ENCODE results near the gene REPS1.
"Not testable (repeated sequence)": the region's sequence is repeated elsewhere in the genome, so short reads cannot be mapped to it uniquely, and the experiment has no call there.

REPS1 gene

DNA sequence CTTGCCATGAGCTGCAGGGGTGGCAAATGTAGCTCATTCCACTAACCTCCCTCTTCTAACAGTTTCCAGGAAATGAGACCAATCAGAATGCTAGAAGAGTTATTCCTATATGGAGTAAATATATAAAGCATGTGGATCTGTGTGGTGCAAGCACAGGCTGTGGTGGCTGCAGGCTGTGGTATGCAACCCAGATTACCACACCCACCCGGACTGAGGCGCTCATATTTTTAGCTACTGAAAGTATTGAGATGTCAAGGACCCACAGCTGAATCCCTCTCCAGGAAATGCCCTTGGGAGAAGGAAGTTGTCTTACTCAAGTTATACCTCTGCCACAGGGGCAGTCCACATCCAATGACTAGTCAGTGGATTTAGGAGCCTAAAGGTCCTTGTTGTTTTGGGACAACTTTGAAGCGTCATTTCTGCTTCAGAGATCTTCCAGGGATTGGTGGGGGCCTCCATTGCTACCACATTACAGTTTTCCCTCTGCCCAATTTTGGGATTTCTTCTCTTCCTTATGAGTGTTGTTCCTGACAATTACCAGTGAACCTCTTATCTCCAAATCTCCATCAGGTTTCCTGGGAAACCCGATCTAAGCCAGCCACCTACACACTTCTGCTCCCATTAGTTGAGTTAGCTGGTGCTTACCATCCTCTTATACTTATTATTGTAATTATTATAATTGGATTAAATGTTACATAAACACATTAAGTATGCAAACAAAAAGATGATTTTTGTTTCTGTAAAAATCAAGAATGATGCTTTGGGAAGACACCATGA is 12.1 kb upstream of the REPS1 start:
- no peak for DNase-seq (ENCODE audit: low spot score)

DNA sequence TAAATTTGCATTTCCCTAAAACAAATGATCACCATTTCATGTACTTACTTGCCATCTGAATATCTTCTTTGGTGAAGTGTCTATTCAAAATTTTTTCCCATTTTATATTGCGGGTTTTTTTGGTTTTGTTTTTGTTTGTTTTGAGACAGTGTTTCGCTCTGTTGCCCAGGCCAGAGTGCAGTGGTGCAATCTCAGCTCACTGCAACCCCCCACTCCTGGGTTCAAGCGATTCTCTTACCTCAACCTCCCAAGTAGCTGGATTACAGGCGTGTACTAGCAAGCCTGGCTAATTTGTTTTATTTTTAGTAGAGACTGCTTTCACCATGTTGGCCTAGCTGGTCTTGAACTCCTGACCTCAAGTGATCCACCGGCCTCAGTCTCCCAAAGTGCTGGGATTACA is 9.1 kb upstream of the REPS1 start:
- DNase-seq (ENCODE audit: low spot score), result no peak

DNA sequence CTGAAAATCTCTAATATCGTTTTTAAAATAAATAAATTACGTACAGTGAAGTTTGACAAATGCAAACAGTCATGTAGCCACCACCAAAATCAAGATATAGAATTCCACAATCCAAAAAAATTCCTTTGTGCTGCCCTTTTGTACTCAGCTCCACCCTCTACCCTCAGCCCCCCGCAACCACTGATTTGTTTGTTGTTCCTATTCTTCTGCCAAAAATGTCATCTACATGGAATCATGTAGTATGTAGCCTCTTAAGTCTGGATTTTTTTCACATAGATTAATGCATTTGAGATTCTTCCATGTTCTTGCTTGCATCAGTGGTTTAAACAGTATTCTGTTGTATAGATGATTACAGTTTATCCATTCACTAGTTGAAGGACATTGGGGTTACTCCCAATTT is 8.5 kb upstream of the REPS1 start:
- DNase-seq (ENCODE audit: low spot score), result no peak

DNA sequence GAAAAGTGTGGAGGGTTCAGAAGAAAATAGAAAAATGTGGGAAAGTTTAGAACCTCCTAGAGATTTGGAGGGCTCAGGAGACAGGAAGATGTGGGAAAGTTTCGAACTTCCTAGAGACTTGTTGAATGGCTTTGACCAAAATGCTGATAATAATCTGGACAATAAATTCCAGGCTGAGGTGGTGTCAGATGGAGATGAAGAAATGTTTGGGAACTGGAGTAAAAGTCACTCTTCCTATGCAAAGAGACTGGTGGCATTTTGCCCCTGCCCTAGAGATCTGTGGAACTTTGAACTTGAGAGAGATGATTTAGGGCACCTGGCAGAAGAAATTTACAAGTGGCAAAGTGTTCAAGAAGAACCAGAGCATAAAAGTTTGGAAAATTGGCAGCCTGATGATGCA is 5.4 kb upstream of the REPS1 start:
- DNase-seq (ENCODE audit: low spot score), result not testable (repeated sequence)

DNA sequence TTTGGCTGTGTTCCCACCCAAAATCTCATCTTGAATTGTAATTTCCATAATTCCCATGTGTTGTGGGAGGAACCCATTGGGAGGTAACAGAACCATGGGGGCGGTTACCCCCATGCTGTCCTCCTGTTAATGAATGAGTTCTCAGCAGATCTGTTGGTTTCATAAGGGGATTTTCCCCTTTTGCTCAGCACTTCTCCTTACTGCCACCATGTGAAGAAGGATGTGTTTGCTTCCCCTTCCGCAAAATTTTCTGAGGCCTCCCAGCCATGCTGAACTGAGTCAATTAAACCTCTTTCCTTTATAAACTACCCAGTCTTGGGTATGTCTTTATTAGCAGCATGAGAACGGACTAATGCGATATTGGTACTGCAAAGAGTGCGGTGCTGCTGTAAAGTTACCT is 4.9 kb upstream of the REPS1 start:
- DNase-seq (ENCODE audit: low spot score), result not testable (repeated sequence)

DNA sequence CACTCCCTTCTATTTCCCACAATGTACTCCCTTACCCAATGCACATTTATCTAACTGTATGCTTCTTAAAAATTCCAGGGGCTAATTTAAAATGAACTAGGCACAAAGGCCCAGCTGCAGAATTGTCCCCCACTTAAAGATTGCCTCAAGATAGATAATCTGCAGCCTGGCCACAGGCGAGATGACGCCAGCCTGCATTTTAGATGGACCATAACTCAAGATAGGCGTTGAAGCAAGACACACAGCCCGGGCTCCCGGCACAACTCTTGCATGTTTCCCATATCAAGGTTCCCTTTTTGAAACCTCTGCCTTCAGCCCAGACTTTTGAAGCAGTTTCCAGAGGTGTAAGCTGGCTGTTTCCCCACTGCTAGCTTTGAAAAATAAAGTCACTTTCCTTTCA is 3.2 kb upstream of the REPS1 start:
- DNase-seq (ENCODE audit: low spot score), result no peak

DNA sequence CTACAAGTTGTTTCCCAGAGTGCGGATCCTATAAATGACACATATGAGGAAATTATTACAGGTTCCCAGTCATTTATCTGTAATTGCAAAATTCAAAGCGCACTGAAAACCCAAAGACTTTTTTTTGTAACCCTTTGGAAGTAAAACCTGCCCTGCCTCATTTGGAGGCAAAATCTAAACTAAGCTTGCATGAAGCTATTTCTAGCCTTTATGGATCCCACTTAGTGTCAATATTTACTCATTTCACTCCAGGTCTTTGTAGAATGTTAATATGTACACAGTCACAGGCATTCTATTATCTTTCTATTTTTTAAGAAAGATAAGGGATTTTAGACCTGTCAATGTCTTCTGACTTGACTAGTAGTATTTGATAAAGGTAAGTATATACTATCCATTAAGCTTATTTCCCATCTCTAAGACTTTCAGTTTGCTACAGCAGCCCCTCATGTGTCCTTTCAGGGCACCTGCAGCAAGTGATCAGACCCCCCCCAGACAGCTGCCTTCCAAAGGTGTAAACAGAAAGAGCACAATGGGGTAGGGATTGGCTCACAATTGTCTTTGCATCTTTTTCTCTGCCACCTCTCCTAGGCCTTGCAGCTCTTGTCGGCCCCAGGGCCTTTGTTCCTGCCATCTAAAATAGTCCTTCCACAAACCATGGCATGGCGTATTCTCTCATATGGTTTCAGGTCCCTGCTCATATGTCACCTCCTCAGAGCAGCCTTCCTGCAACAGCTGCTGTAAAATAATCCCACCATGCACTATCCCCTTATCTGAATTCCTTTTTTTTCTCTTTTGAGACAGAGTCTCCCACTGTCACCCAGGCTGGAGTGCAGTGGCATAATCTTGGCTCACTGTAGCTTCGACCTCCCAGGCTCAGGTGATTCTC is 1.3 kb upstream of the REPS1 start:
- DNase-seq (ENCODE audit: low spot score), result no peak

DNA sequence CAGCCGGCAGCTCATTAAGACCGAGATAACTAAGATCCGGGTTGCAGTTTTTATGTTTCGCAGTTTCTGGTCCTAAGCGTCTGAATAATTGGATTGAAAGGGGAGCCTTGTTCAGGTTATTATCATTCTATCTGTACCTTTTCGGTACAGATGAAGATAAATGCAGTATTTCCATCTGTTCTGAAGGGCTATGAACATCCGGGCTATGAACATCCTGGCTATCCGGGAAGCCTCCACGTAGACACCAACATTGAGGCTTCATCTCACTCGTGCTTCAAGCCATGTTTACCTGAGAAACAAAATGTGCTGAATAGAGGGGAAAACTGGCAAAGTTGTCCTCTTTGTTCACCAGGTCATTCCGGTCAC is 399 bp upstream of the REPS1 start:
- no peak for DNase-seq (ENCODE audit: low spot score)

DNA sequence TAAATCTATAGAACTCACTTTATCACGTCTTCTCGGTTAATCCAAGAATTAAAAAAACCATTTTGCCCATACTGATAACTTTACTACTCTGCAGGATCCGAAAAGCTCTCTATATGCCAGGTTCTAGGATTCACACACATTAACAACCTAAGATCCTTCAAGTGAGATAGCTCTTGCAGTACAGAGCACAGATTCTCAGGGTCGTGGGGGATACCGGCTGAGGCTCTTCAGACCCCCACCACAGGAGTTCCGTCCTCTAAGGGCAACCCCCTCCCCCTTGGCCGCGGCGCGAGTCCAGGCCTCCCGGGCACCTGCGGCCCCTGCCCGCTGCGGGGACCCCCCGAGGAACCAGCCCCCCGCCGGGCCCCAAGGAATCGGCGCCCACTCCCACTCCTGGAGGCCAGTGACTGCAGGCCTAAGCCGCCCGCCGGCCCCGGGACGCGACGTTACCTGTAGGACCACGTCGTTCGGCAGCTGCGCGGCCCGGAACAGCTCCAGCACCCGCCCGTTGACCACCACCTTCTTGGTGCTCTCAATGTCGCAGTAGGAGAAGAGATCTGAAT is 892 bp downstream of the REPS1 start:
- DNase-seq (ENCODE audit: low spot score), result no peak

DNA sequence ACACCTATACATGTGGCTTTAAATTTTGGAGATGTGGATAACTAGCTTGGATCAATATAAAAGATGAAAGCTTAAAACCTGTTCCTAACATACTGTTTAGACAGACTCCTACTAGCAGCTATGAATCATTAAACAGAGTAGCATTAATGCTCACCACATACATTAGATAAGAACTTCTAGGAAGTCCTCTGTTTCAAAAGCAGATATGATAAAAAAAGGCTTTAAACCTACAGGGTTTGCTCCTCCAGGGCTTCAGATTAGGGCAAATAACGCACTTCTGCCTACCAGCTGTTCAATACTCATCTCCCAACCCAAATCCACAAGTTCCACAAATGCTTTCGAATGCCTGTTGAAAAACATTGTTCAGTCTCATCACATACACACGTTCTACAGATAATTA is 1.5 kb downstream of the REPS1 start:
- DNase-seq (ENCODE audit: low spot score), result no peak

DNA sequence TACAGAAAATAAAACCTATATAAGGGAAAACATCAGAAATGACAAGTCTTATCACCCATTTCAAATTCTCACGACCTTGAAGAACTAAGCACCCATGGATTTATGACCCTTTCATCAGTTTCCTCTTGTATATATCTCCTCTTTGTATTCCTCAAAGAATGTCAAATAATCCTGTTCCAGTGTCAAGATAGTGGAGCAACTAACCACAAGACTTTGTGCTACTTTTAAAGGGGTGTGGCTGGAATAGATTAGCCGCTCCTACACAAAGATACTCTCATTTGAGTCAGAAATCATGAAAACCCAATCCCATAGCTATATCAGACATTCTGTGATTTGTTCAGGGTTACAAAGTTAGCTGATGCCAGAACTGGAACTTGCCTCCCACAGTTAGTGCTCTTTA is 6.6 kb downstream of the REPS1 start:
- DNase-seq (ENCODE audit: low spot score), result no peak

DNA sequence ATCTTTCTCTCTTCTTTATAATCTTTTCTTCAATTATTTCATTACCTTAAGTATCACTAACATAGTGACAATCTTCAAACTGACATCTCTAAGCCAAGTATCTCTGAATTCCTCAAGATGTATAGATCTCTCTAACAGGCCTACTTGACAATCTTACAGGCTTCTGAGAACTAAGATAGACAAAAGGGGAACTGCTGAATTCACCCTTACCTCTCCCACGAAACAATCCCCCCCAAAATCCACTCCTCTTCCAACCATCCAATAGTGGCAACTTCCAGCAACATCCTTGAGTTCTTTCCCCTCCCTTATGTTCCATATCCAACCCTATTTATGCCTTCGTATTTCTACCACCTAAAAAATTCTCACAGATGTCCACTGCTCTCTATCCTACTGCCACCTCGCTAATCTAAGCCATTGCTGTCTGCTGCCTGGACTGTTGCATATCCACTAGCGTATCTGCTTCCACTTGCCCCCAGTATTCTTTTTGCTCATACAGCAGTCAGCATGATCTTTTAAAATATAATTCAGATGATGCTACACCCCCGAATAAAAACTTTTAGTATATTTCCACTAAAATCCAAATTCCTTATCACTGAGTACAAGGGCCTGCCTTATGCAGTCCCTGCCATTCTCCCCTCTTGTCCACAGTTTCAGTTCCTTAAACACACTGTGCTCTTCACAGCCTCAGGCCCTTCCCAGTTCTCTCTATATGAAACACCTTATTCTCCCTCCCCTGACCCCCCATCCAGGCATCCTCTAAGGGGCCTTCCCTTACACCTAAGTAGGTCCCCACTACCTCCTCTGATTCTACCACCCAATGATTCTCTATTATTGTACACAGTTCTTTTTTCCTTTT is 8.0 kb downstream of the REPS1 start:
- DNase-seq (ENCODE audit: low spot score), result no peak

DNA sequence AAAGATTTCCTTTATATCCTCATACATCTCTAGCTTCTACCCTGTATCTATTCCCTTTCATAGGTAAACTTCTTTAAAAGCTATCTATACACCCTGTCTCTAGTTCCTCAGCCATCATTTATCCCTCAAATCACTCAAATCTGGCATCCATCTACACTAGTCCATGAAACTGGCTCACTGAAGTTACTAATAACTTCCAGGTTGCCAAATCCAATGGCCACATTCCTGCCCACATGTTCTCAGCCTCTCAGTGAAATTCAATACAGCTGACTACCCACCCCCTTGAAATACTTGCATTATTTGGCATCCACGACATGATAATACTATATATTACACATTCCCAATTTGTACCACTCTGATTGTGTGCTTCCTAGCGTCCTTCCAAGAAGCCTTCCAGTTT is 8.7 kb downstream of the REPS1 start:
- DNase-seq (ENCODE audit: low spot score), result no peak

DNA sequence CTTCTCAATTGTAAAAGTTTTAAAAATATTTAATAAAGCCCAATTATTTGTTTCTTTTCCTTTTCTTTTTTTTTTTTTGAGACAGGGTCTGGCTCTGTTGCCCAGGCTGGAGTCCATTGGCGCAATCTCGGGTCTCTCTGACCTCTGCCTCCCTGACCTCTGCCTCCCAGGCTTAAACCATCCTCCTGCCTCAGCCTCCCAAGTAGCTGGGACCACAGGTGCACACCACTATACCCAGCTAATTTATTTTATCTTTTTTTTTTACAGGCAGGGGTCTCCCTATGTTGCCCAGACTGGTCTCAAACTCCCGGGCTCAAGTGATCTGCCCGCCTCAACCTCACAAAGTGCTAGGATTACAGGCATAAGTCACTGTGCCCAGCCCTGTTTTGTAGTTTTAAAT is 9.8 kb downstream of the REPS1 start:
- DNase-seq (ENCODE audit: low spot score), result no peak

DNA sequence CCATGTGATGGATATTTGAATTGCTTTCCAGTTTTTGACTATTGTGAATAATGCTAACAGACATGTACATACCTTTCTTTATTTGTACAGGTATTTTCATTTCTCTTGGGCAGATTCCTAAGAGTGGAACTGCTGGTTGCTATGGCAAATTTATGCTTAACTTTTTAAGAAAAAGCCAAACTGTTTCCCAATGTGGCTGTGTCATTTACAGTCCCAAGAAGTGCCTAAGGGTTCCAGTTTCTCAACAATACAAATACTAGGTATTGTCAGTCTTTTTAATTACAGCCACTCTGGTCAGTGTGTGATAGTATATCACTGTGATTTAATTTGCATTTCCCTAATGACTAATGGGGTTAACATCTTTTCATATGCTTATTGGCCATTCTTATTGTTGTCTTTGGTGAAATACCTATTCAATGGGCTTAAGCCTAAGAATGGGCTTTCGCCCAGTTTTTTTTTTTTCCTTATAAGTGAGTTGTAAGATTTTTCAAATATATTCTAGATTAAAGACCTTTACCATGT is 10.3 kb downstream of the REPS1 start:
- no peak for DNase-seq (ENCODE audit: low spot score)

DNA sequence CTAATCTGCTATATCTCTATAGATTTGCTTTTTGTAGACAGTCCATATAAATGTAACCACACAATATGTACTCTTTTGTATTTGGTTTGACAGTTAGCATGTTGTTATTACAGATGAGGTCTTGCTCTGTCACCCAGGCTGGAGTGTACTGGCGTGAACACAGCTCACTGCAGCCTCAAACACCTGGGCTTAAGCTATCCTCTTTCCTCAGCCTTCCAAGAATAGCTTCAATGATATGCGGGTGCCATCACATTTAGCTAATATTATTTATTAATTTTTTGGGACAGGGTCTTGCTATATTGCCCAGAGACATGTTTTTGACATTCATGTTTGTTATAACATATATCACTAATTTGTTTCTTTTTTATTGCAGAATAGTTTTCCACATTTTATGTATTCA is 10.8 kb downstream of the REPS1 start:
- no peak for DNase-seq (ENCODE audit: low spot score)

DNA sequence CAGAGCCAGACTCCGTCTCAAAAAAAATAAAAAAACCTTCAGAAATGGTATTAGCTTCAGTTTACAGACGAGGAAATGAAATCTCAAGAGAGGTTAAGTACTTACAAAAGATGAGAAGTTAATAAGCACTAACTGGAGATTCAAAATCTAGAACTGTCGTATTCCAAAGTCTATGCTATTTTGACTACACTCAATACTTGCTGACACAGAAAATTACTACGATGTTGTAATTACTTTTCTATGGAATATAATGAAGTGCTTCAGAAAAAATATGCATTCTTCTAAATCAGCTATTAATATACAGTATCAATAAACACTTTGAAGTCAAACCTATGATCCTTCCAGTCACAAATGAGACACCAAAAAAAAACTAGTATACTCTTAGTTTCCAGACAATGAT is 12.2 kb downstream of the REPS1 start:
- no peak for DNase-seq (ENCODE audit: low spot score)

DNA sequence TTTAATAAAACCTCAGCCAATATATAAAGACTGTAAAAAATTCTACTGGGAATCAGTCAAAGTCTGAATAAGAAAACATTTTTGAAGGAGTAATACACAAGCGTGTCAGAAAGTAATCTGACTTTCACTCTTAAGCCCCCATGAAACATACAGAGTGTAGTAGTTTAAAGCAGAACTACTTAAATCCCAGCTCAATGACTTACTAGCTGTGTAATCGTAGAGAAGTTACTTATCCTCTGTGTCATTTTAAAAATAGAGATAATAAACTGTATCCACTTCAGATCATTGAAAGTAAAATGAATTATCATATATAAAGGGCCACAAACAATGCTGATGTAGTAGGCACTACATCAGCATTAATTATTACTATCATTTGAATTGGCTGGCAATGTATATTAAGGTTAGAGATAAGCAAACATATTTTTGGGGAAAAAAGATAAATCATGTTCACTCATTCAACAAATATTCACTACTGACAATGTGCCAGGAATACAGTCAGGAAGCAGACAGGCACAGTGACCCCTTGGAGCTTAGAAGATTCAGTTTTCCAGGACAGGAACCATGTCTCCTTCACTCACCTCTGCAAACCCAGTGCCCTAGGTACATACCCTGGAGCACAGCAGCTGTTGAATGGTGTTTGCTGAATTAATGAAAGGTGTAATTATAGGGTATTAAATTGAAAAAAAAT is 14.4 kb downstream of the REPS1 start:
- no peak for DNase-seq (ENCODE audit: low spot score)

DNA sequence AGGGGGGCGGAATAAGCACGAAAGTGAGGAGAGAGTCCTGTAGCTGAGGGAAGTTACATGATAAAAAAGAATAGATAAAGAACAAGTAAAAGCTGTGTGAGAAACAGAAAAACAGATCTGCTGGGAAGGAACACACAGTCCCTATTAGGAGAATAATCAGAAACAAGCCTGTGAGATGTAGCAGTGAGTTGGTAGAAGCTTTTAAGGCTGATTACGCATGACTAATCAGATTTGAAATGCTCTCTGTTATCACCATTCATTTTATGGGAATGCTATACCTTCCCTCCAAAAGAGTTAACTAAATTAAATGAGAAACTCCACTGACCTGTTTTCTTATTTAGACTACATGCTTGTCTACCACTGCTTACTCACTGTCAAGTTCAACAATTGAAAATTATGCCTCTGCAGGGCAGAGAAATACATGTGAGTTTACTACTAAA is 15.8 kb downstream of the REPS1 start:
- no peak for DNase-seq (ENCODE audit: low spot score)

DNA sequence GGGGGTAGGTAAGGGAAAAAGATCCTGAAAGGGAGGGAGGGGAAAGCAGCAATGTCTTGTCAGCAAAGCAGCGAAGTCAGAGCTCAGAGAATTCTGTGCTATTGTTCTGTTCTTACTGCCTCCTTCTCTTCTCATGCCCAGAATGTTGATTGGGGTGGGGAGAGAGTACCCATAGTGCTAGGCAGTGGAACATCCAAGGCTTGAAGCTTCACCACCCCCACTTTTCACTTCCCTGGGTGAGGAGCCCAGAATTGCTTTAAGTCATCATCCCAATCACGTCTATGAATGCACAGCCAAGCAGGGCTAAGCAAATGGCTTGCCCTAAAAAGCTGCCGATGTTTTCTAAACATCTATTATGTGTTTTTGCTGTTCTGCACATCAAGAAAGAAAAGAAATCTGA is 16.5 kb downstream of the REPS1 start:
- DNase-seq (ENCODE audit: low spot score), result no peak

DNA sequence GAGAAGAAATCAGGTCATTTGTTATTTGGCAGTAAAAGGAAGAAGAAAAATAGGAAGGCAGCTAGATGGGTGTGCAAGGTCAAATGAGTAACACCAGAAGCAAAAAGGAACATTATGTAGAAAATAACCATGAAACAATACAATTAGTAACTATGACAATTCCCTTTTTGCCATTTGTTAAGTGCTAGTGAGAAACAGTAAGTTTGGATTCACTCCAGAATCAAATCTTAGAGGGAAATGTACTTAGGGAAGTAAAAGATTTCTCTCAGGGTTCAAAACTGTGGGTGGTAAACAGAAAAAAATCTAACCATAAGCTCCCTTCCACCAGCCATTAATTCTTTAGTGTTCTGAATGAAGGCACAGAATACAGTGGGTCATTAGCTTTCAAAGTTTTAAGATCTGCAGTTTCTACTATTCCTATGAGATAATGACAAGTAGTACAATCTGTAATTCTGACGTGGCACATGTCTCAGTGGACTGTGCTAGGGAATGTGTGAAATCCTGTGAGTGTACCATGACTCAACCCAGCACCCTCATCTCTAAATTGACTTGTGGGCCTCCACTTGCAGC is 17.1 kb downstream of the REPS1 start:
- DNase-seq (ENCODE audit: low spot score), result no peak

Measured in ecto neural progenitor cell (in vitro differentiated cells).